Measurements from ENCODE around the gene PTX3.

The PTX3 gene

DNA sequence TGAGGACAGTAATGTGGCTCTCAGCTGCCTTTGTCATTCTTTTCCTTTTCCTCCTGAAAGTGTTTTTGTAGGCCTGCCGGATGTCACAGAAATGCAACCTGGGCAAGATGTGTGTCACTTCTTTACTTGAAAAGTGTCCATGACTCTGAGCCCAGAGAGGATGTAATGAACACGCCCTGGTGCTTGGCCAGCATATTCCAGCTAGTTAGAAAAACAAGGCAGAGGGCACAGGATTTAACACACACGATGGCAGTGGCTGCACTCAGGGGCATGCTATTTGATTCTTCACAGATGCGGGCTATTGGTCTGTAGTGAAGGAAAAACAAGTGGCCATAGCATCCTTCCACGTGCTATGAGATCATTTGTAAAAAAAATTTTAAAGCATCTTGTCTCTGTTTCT, 30.3 kb upstream of the PTX3 start:
- Histone ChIP-seq H3K27ac (ENCODE audit: low read length) (no peak overlapping the region), H3K36me3 (ENCODE audit: control insufficient read depth, insufficient read depth, low read length) (no peaks in the 10 kb centered on the region), H3K27me3 (ENCODE audit: control insufficient read depth, insufficient read depth, low read length) (no peaks in the 10 kb centered on the region), H3K4me3 (ENCODE audit: low read length) (no peak overlapping the region), H3K9me3 (ENCODE audit: control insufficient read depth, insufficient read depth, low read length) (no peaks in the 10 kb centered on the region), H3K4me1 (ENCODE audit: control insufficient read depth, insufficient read depth, low read length) (no peaks in the 10 kb centered on the region; the same call in 1 of the 2 replicates)
- WGBS (ENCODE audit: insufficient coverage, insufficient read length): no CpG with 5 or more reads among the region's 5 CpGs
- DNase-seq (ENCODE audit: low read depth, low spot score): no peak

- no peak for DNase-seq (ENCODE audit: low read depth, low spot score)
- Histone ChIP-seq H3K9me3 (ENCODE audit: control insufficient read depth, insufficient read depth, low read length) (no peaks in the 10 kb centered on the region), H3K36me3 (ENCODE audit: control insufficient read depth, insufficient read depth, low read length) (no peaks in the 10 kb centered on the region), H3K27ac (ENCODE audit: low read length) (no peak overlapping the region), H3K4me1 (ENCODE audit: control insufficient read depth, insufficient read depth, low read length) (no peaks in the 10 kb centered on the region; the same call in 1 of the 2 replicates), H3K27me3 (ENCODE audit: control insufficient read depth, insufficient read depth, low read length) (no peaks in the 10 kb centered on the region), H3K4me3 (ENCODE audit: low read length) (no peak overlapping the region)
- WGBS (ENCODE audit: insufficient coverage, insufficient read length): no CpG with 5 or more reads among the region's 3 CpGs
Observed at GRCh38 chr3:157407769-157408168, 28.9 kb upstream of the PTX3 start.

DNA sequence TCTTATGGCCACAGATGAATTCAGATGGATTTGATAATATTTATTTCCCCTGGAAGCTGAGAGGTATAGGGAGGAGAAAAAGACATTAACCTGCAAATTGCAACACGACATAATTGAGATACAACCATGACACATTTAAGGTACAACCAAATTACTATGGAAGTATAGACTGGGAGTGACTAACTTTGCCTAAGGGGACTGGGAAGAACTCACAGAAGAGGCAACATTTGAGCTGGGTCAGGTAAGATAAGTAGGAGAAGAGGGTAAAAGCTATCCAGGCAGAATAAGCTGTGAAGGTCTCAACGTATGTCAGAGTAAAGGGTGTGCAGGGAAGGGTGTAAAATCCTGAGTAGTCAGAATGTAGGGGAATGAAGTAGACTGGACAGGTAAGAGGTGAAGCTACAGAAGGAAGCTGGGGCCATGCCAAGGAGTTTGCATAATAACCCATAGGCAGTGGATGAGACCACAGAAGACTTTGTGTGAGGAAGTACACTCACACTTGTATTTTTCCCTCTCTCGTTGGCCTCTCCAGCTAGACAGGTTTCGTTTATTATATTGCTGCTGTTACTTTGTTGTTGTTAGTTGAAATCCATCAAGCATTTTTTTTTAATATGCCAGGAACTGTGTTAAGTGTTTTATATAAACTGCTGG, 28.0 kb upstream of the PTX3 start:
- no peaks in the 10 kb centered on the region for H3K9me3 ChIP-seq (ENCODE audit: control insufficient read depth, insufficient read depth, low read length)
- no peaks in the 10 kb centered on the region for H3K36me3 ChIP-seq (ENCODE audit: control insufficient read depth, insufficient read depth, low read length)
- H3K4me3 ChIP-seq (ENCODE audit: low read length): no peak overlapping the region
- no CpG with 5 or more reads among the region's 4 CpGs for WGBS (ENCODE audit: insufficient coverage, insufficient read length)
- H3K27ac ChIP-seq (ENCODE audit: low read length): no peak overlapping the region
- H3K27me3 ChIP-seq (ENCODE audit: control insufficient read depth, insufficient read depth, low read length): no peaks in the 10 kb centered on the region
- no peak for DNase-seq (ENCODE audit: low read depth, low spot score)
- no peaks in the 10 kb centered on the region; the same call in 1 of the 2 replicates for H3K4me1 ChIP-seq (ENCODE audit: control insufficient read depth, insufficient read depth, low read length)

GRCh38 chr3:157409516-157409915, 27.1 kb upstream of the PTX3 start:
- H3K27ac ChIP-seq (ENCODE audit: low read length): no peak overlapping the region
- no CpG with 5 or more reads among the region's 2 CpGs for WGBS (ENCODE audit: insufficient coverage, insufficient read length)
- H3K4me3 ChIP-seq (ENCODE audit: low read length): no peak overlapping the region
- no peaks in the 10 kb centered on the region for H3K36me3 ChIP-seq (ENCODE audit: control insufficient read depth, insufficient read depth, low read length)
- DNase-seq (ENCODE audit: low read depth, low spot score): no peak
- no peaks in the 10 kb centered on the region for H3K9me3 ChIP-seq (ENCODE audit: control insufficient read depth, insufficient read depth, low read length)
- H3K4me1 ChIP-seq (ENCODE audit: control insufficient read depth, insufficient read depth, low read length): no peaks in the 10 kb centered on the region; the same call in 1 of the 2 replicates
- no peaks in the 10 kb centered on the region for H3K27me3 ChIP-seq (ENCODE audit: control insufficient read depth, insufficient read depth, low read length)

- H3K27ac ChIP-seq (ENCODE audit: low read length): no peak overlapping the region
- WGBS (ENCODE audit: insufficient coverage, insufficient read length): no CpG with 5 or more reads among the region's 2 CpGs
- H3K36me3 ChIP-seq (ENCODE audit: control insufficient read depth, insufficient read depth, low read length): no peaks in the 10 kb centered on the region
- no peaks in the 10 kb centered on the region for H3K9me3 ChIP-seq (ENCODE audit: control insufficient read depth, insufficient read depth, low read length)
- no peak for DNase-seq (ENCODE audit: low read depth, low spot score)
- no peaks in the 10 kb centered on the region for H3K27me3 ChIP-seq (ENCODE audit: control insufficient read depth, insufficient read depth, low read length)
- H3K4me3 ChIP-seq (ENCODE audit: low read length): no peak overlapping the region
- no peaks in the 10 kb centered on the region for H3K4me1 ChIP-seq (ENCODE audit: control insufficient read depth, insufficient read depth, low read length)
Observed at GRCh38 chr3:157410945-157411344, 25.7 kb upstream of the PTX3 start.

DNA sequence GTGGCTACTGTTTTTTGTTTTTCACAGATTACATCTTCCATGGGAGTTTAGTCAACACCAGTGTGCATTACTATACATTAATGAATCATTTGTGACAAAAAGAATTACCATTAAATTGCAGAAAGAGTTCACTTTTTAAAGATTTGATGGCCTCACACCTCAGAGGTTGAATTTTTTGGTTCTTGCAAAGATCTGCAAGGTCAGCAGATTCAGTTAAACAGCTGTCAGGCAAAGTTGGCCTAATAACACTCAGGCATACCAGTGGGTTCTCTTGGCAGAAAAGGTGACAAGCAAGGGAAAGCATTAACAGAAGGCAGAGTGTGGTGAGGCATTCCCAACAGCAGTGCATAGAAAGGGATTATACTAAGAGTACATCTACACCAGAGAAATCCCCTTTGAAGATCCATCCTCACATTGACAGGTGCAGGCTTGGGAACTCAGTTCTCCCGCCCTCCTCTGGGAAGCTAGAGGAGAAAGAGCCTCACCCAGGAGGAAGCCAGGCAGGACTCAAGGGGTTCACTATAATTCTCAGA, 24.3 kb upstream of the PTX3 start:
- H3K4me3 ChIP-seq (ENCODE audit: low read length): no peak overlapping the region
- no peak overlapping the region for H3K27ac ChIP-seq (ENCODE audit: low read length)
- no peak for DNase-seq (ENCODE audit: low read depth, low spot score)
- no peaks in the 10 kb centered on the region for H3K4me1 ChIP-seq (ENCODE audit: control insufficient read depth, insufficient read depth, low read length)
- no peaks in the 10 kb centered on the region for H3K36me3 ChIP-seq (ENCODE audit: control insufficient read depth, insufficient read depth, low read length)
- no CpG with 5 or more reads among the region's 1 CpG for WGBS (ENCODE audit: insufficient coverage, insufficient read length)
- H3K27me3 ChIP-seq (ENCODE audit: control insufficient read depth, insufficient read depth, low read length): no peaks in the 10 kb centered on the region
- H3K9me3 ChIP-seq (ENCODE audit: control insufficient read depth, insufficient read depth, low read length): no peaks in the 10 kb centered on the region

GRCh38 chr3:157414861-157415260, 21.8 kb upstream of the PTX3 start:
- H3K9me3 ChIP-seq (ENCODE audit: control insufficient read depth, insufficient read depth, low read length): no peaks in the 10 kb centered on the region
- H3K4me1 ChIP-seq (ENCODE audit: control insufficient read depth, insufficient read depth, low read length): no peaks in the 10 kb centered on the region
- no peak overlapping the region for H3K27ac ChIP-seq (ENCODE audit: low read length)
- DNase-seq (ENCODE audit: low read depth, low spot score): no peak
- H3K36me3 ChIP-seq (ENCODE audit: control insufficient read depth, insufficient read depth, low read length): no peaks in the 10 kb centered on the region
- H3K27me3 ChIP-seq (ENCODE audit: control insufficient read depth, insufficient read depth, low read length): no peaks in the 10 kb centered on the region
- H3K4me3 ChIP-seq (ENCODE audit: low read length): no peak overlapping the region

GRCh38 chr3:157416347-157417087, 20.1 kb upstream of the PTX3 start:
- Histone ChIP-seq H3K4me3 (ENCODE audit: low read length) (no peak overlapping the region), H3K4me1 (ENCODE audit: control insufficient read depth, insufficient read depth, low read length) (no peaks in the 10 kb centered on the region), H3K9me3 (ENCODE audit: control insufficient read depth, insufficient read depth, low read length) (no peaks in the 10 kb centered on the region), H3K36me3 (ENCODE audit: control insufficient read depth, insufficient read depth, low read length) (no peaks in the 10 kb centered on the region), H3K27me3 (ENCODE audit: control insufficient read depth, insufficient read depth, low read length) (no peaks in the 10 kb centered on the region), H3K27ac (ENCODE audit: low read length) (no peak overlapping the region)
- no peak for DNase-seq (ENCODE audit: low read depth, low spot score)
- WGBS (ENCODE audit: insufficient coverage, insufficient read length): no CpG with 5 or more reads among the region's 3 CpGs

DNA sequence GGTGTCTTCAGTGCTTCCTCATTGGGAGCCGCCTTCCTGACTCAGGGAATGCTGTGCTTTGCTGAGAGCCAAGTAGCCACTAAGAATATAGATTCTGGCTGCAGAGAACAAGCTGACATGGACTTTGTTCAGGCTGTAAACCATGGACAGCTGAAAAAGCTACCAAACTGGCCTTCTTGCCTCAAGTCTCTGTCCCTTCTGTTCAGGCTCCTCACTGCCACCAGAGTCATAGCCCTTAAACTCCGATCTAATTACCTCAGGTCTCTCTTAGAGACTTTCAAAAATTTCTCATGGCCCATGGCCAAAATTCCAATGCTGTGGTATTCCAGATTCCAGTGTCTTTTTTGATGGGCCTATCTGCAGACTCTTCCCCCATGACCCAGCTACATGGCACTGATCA, 19.4 kb upstream of the PTX3 start:
- Histone ChIP-seq H3K27ac (ENCODE audit: low read length) (no peak overlapping the region), H3K4me3 (ENCODE audit: low read length) (no peak overlapping the region), H3K4me1 (ENCODE audit: control insufficient read depth, insufficient read depth, low read length) (no peaks in the 10 kb centered on the region), H3K27me3 (ENCODE audit: control insufficient read depth, insufficient read depth, low read length) (no peaks in the 10 kb centered on the region), H3K36me3 (ENCODE audit: control insufficient read depth, insufficient read depth, low read length) (no peaks in the 10 kb centered on the region), H3K9me3 (ENCODE audit: control insufficient read depth, insufficient read depth, low read length) (no peaks in the 10 kb centered on the region)
- DNase-seq (ENCODE audit: low read depth, low spot score): no peak
- WGBS (ENCODE audit: insufficient coverage, insufficient read length): no CpG with 5 or more reads among the region's 2 CpGs

GRCh38 chr3:157418104-157418503, 18.5 kb upstream of the PTX3 start:
- DNase-seq (ENCODE audit: low read depth, low spot score): no peak
- H3K27me3 ChIP-seq (ENCODE audit: control insufficient read depth, insufficient read depth, low read length): no peaks in the 10 kb centered on the region
- H3K4me1 ChIP-seq (ENCODE audit: control insufficient read depth, insufficient read depth, low read length): no peaks in the 10 kb centered on the region
- H3K36me3 ChIP-seq (ENCODE audit: control insufficient read depth, insufficient read depth, low read length): no peaks in the 10 kb centered on the region
- H3K4me3 ChIP-seq (ENCODE audit: low read length): no peak overlapping the region
- H3K9me3 ChIP-seq (ENCODE audit: control insufficient read depth, insufficient read depth, low read length): no peaks in the 10 kb centered on the region
- no peak overlapping the region for H3K27ac ChIP-seq (ENCODE audit: low read length)
- WGBS (ENCODE audit: insufficient coverage, insufficient read length): no CpG with 5 or more reads among the region's 2 CpGs

All from iPS DF 6.9 (cell line).